ENCODE measurements around the gene GSTT4. TPM values are rescaled to one million over a fixed set of nuclear protein-coding genes. Genes with fewer than 3 reads are reported as not detected.
"Not testable (repeated sequence)": the region's sequence is repeated elsewhere in the genome, so short reads cannot be mapped to it uniquely, and the experiment has no call there.

GSTT4 gene
- total and polyA plus RNA-seq, 2 of the 13 experiments (the other 11 are each of a cell fraction or from before 2014, with no cell fraction given): 0.59 to 0.62 TPM

GRCh38 chr22:23993581-23994177 lies 11.6 kb downstream of the GSTT4 start:
- H3K79me2 ChIP-seq (ENCODE audit: insufficient read depth, low read length); H3K9me3 ChIP-seq (ENCODE audit: low read length); in situ Hi-C loops (cut with HindIII; ENCODE audit: extremely low pct_ligation_motif_present, low pct_unique_long_range_greater_than_20kb); H3K4me2 ChIP-seq (ENCODE audit: low read depth, low read length); H3K27me3 ChIP-seq (ENCODE audit: control insufficient read depth in 1 of 2, insufficient read depth in 2 of 2, low read length in 2 of 2); H4K20me1 ChIP-seq (ENCODE audit: insufficient read depth, low read length); intact Hi-C loops (cut with micrococcal nuclease; ENCODE audit: unreplicated experiment); ATAC-seq; CTCF ChIA-PET (ENCODE audit: low intra/inter-chr PET ratio, low total read pairs); POLR2A ChIA-PET; H3K4me3 ChIP-seq (replicated peaks in 1 of 3; ENCODE audit: insufficient read depth in 1 of 3, low read depth in 2 of 3, low read length in 3 of 3); H3K4me1 ChIP-seq (ENCODE audit: insufficient read depth, low read length); H3K36me3 ChIP-seq (replicated peaks in 1 of 2; ENCODE audit: control insufficient read depth in 1 of 2, insufficient read depth in 2 of 2, low read length in 2 of 2); H3K27ac ChIP-seq (ENCODE audit: extremely low read length, insufficient read depth, low read length); BruUV-seq (replicated peaks); H3K9ac ChIP-seq (ENCODE audit: insufficient read depth, low read depth, low read length); DNase-seq (ENCODE audit: low spot score): not testable (repeated sequence)
- FAIRE-seq: peak; percentile 26
- peak; percentile 19 for TF ChIP-seq YY1 (IDR thresholded peaks at IDR 0.05; ENCODE audit: insufficient read depth, insufficient replicate concordance, low read depth, low read length)
- peak overlapping the region; percentile 27 for H2AFZ ChIP-seq (ENCODE audit: low read length)
- WGBS (ENCODE audit: low lambda C conversion rate): 9% methylated on average over 4 of the region's 4 CpGs

GRCh38 chr22:23993080-23993479 lies 12.2 kb downstream of the GSTT4 start:
- intact Hi-C loops (cut with micrococcal nuclease; ENCODE audit: unreplicated experiment); DNase-seq (ENCODE audit: low spot score); H3K9ac ChIP-seq (ENCODE audit: insufficient read depth, low read depth, low read length); H3K9me3 ChIP-seq (ENCODE audit: low read length); ATAC-seq; H3K4me3 ChIP-seq (replicated peaks in 1 of 3; ENCODE audit: insufficient read depth in 1 of 3, low read depth in 2 of 3, low read length in 3 of 3); BruUV-seq (replicated peaks); in situ Hi-C loops (cut with HindIII; ENCODE audit: extremely low pct_ligation_motif_present, low pct_unique_long_range_greater_than_20kb); POLR2A ChIA-PET; FAIRE-seq; H3K79me2 ChIP-seq (ENCODE audit: insufficient read depth, low read length); H3K27ac ChIP-seq (ENCODE audit: extremely low read length, insufficient read depth, low read length); H3K27me3 ChIP-seq (ENCODE audit: control insufficient read depth in 1 of 2, insufficient read depth in 2 of 2, low read length in 2 of 2); H3K36me3 ChIP-seq (replicated peaks in 1 of 2; ENCODE audit: control insufficient read depth in 1 of 2, insufficient read depth in 2 of 2, low read length in 2 of 2); CTCF ChIA-PET (ENCODE audit: low intra/inter-chr PET ratio, low total read pairs); H2AFZ ChIP-seq (ENCODE audit: low read length); H4K20me1 ChIP-seq (ENCODE audit: insufficient read depth, low read length); H3K4me1 ChIP-seq (ENCODE audit: insufficient read depth, low read length); H3K4me2 ChIP-seq (ENCODE audit: low read depth, low read length): not testable (repeated sequence)
- 42% methylated on average over 2 of the region's 2 CpGs for WGBS (ENCODE audit: low lambda C conversion rate)

- CTCF ChIA-PET (ENCODE audit: low intra/inter-chr PET ratio, low total read pairs); H3K36me3 ChIP-seq (replicated peaks in 1 of 2; ENCODE audit: control insufficient read depth in 1 of 2, insufficient read depth in 2 of 2, low read length in 2 of 2); H3K79me2 ChIP-seq (ENCODE audit: insufficient read depth, low read length); BruUV-seq (replicated peaks); H3K4me3 ChIP-seq (replicated peaks in 1 of 3; ENCODE audit: insufficient read depth in 1 of 3, low read depth in 2 of 3, low read length in 3 of 3); POLR2A ChIA-PET; H3K9ac ChIP-seq (ENCODE audit: insufficient read depth, low read depth, low read length); intact Hi-C loops (cut with micrococcal nuclease; ENCODE audit: unreplicated experiment); H3K9me3 ChIP-seq (ENCODE audit: low read length); FAIRE-seq; H3K27me3 ChIP-seq (ENCODE audit: control insufficient read depth in 1 of 2, insufficient read depth in 2 of 2, low read length in 2 of 2); H3K4me2 ChIP-seq (ENCODE audit: low read depth, low read length); H4K20me1 ChIP-seq (ENCODE audit: insufficient read depth, low read length); H2AFZ ChIP-seq (ENCODE audit: low read length); DNase-seq (ENCODE audit: low spot score); H3K4me1 ChIP-seq (ENCODE audit: insufficient read depth, low read length); in situ Hi-C loops (cut with HindIII; ENCODE audit: extremely low pct_ligation_motif_present, low pct_unique_long_range_greater_than_20kb); H3K27ac ChIP-seq (ENCODE audit: extremely low read length, insufficient read depth, low read length): not testable (repeated sequence)
- peak; percentile 79 for ATAC-seq
- WGBS (ENCODE audit: low lambda C conversion rate): 33% methylated on average over 1 of the region's 3 CpGs
These were observed 15.5 kb downstream of the GSTT4 start for GRCh38 chr22:23989583-23990244.

GRCh38 chr22:23986538-23987178 lies 18.6 kb downstream of the GSTT4 start:
- DNase-seq (ENCODE audit: low spot score); H3K79me2 ChIP-seq (ENCODE audit: insufficient read depth, low read length); in situ Hi-C loops (cut with HindIII; ENCODE audit: extremely low pct_ligation_motif_present, low pct_unique_long_range_greater_than_20kb); H3K4me1 ChIP-seq (ENCODE audit: insufficient read depth, low read length); H3K27ac ChIP-seq (ENCODE audit: extremely low read length, insufficient read depth, low read length); POLR2A ChIA-PET; H3K36me3 ChIP-seq (replicated peaks in 1 of 2; ENCODE audit: control insufficient read depth in 1 of 2, insufficient read depth in 2 of 2, low read length in 2 of 2); H3K9me3 ChIP-seq (ENCODE audit: low read length); H2AFZ ChIP-seq (ENCODE audit: low read length); intact Hi-C loops (cut with micrococcal nuclease; ENCODE audit: unreplicated experiment); H3K4me3 ChIP-seq (replicated peaks in 1 of 3; ENCODE audit: insufficient read depth in 1 of 3, low read depth in 2 of 3, low read length in 3 of 3); ATAC-seq; H3K27me3 ChIP-seq (ENCODE audit: control insufficient read depth in 1 of 2, insufficient read depth in 2 of 2, low read length in 2 of 2); H3K9ac ChIP-seq (ENCODE audit: insufficient read depth, low read depth, low read length); FAIRE-seq; H4K20me1 ChIP-seq (ENCODE audit: insufficient read depth, low read length); CTCF ChIA-PET (ENCODE audit: low intra/inter-chr PET ratio, low total read pairs); BruUV-seq (replicated peaks); H3K4me2 ChIP-seq (ENCODE audit: low read depth, low read length): not testable (repeated sequence)
- WGBS (ENCODE audit: low lambda C conversion rate): no CpG with 5 or more reads among the region's 4 CpGs

All from HepG2 (cell line).